HCT116 (cell line): Measurements from ENCODE around the gene TAF6L.
A peak's percentile ranks its signal among the peaks of the same experiment; 100 is the strongest.

Source experiments
- CTCF ChIP-seq, 3 experiments: fragments of 200-600 bp in 1 of 3; sonication (generic) in 1 of 3; IDR thresholded peaks in 2 of 3; conservative IDR thresholded peaks in 1 of 3; 2 replicates each; pipeline ENCODE4 v1.5.1; 2012 to 2017; ENCODE audit warnings: low read depth in 2 of 3, low read length in 2 of 3, antibody characterized with exemption in 1 of 3, borderline replicate concordance in 1 of 3, control low read depth in 1 of 3, mild to moderate bottlenecking in 1 of 3, mixed read lengths in 1 of 3, mixed run types in 1 of 3, moderate library complexity in 1 of 3; ENCODE audit not compliant: insufficient read depth in 1 of 3
- EZH2 ChIP-seq: fragments of 200-600 bp; sonication (generic); IDR thresholded peaks from 2 replicates; pipeline ENCODE4 v1.6.1; 2017; ENCODE audit warnings: antibody characterized with exemption, mixed run types
- POLR2A ChIP-seq: IDR thresholded peaks from 2 replicates; pipeline ENCODE4 v1.7.0; 2011; ENCODE audit warnings: borderline replicate concordance; ENCODE audit not compliant: insufficient read depth, insufficient read length; ENCODE audit errors: extremely low read depth
- ZFX ChIP-seq: fragments of 450-650 bp; IDR thresholded peaks from 2 replicates; pipeline ENCODE4 v1.6.1; 2017

GRCh38 chr11:62832336-62833234 lies 61.4 kb downstream of the TAF6L start, which contains the start of gene TEX54:
- peak; percentile 59 for TF ChIP-seq POLR2A
- TF ChIP-seq CTCF (IDR thresholded peaks at IDR 0.05 in 2 of 3, conservative IDR thresholded peaks at IDR 0.05 in 1 of 3; ENCODE audit: borderline replicate concordance in 1 of 3, insufficient read depth in 1 of 3, low read depth in 2 of 3, low read length in 2 of 3): no peak
- TF ChIP-seq EZH2: no peak
- no peak for TF ChIP-seq ZFX
